ENCODE data around the gene PBX2.
"Not testable (repeated sequence)": the region's sequence is repeated elsewhere in the genome, so short reads cannot be mapped to it uniquely, and the experiment has no call there.

DNA sequence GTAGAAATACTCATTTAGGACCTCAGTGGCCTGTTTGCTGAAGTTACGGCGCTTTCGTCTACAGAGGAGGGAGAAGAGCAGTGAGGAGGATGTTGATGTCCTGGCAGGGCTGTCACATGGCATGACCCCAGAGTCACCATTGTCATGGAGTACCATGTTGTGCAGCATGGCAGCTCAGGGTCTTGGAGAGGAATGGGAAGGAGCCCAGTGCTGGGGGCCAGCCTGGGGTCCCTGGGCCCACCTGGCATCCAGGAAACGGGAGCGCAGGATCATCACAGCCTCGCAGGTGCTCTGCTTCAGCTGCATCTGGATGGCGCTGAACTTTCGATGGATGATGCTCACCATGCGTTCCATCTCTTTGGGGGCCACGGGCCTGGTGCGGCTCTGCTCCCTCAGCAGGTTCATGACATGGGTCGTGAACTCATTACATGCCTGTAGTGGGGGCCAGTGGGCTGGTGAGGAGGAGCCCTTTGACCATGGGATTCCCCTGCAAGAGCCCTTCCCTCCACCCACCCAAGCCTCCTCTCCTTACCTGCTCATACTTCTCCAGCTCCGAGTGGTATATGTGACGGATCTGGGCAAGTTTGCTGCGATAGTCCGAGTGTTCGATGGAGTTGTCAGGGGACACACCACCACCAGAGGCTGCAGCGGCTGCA lies 2.1 kb downstream of the PBX2 start:
- TF ChIP-seq, protein P1, sequence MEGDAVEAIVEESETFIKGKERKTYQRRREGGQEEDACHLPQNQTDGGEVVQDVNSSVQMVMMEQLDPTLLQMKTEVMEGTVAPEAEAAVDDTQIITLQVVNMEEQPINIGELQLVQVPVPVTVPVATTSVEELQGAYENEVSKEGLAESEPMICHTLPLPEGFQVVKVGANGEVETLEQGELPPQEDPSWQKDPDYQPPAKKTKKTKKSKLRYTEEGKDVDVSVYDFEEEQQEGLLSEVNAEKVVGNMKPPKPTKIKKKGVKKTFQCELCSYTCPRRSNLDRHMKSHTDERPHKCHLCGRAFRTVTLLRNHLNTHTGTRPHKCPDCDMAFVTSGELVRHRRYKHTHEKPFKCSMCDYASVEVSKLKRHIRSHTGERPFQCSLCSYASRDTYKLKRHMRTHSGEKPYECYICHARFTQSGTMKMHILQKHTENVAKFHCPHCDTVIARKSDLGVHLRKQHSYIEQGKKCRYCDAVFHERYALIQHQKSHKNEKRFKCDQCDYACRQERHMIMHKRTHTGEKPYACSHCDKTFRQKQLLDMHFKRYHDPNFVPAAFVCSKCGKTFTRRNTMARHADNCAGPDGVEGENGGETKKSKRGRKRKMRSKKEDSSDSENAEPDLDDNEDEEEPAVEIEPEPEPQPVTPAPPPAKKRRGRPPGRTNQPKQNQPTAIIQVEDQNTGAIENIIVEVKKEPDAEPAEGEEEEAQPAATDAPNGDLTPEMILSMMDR (IDR thresholded peaks at IDR 0.05): not testable (repeated sequence)
- not testable (repeated sequence) for TF ChIP-seq POLR2A (IDR thresholded peaks at IDR 0.05)

Data from heart left ventricle (tissue), 13 donors.